Measurements from ENCODE around the gene ZBTB12. TPM values are rescaled to one million over a fixed set of nuclear protein-coding genes. Genes with fewer than 3 reads are reported as not detected.

The ZBTB12 gene
- total and polyA plus RNA-seq, 10 of the 15 experiments (the other 5 are each of a cell fraction or from before 2014, with no cell fraction given) = 0.81 to 4.5 (median 1.7) TPM; not detected in 4

DNA sequence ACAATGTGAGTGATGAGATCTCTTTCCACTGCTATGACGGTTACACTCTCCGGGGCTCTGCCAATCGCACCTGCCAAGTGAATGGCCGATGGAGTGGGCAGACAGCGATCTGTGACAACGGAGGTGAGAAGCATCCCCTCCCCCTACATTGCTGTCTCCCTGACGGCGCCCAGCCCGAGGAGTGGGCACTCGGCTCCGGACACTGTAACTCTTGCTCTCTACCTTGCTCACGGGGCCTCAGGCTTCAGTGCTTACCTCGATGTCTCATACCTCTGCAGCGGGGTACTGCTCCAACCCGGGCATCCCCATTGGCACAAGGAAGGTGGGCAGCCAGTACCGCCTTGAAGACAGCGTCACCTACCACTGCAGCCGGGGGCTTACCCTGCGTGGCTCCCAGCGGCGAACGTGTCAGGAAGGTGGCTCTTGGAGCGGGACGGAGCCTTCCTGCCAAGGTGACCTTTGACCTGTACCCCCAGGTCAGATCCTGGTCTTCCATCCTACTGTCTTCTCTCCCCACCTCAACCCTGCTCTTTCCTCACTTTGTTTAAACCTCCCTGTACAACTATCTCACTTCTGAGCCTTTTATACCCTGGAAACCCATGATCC, 45.3 kb upstream of the ZBTB12 start:
- DNase-seq (ENCODE audit: low read depth, low spot score) (no peak), FAIRE-seq (no peak), ATAC-seq (no peak)
- no peak overlapping the region for H3K4me3 ChIP-seq
- no peak overlapping the region for H3K4me2 ChIP-seq (ENCODE audit: control insufficient read depth, insufficient read depth)
- peaks cover 0 to 4% of the 10 kb centered on the region in 2 experiments; a peak in 2 of 4 replicates for H3K36me3 ChIP-seq (ENCODE audit: control insufficient read depth in 2 of 2, insufficient read depth in 2 of 2, low read length in 1 of 2)
- in situ Hi-C loops (cut with MboI) (no loop called here), intact Hi-C loops (cut with micrococcal nuclease; ENCODE audit: unreplicated experiment) (no loop called here)
- ChIA-PET POLR2A (no interaction called here), RAD21 (ENCODE audit: unreplicated experiment) (no interaction called here), SMC1A (ENCODE audit: uncharacterized antibody, unreplicated experiment) (no interaction called here), CTCF (no interaction called here)
- TF ChIP-seq, protein P1, sequence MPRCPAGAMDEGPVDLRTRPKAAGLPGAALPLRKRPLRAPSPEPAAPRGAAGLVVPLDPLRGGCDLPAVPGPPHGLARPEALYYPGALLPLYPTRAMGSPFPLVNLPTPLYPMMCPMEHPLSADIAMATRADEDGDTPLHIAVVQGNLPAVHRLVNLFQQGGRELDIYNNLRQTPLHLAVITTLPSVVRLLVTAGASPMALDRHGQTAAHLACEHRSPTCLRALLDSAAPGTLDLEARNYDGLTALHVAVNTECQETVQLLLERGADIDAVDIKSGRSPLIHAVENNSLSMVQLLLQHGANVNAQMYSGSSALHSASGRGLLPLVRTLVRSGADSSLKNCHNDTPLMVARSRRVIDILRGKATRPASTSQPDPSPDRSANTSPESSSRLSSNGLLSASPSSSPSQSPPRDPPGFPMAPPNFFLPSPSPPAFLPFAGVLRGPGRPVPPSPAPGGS (IDR thresholded peaks at IDR 0.05; ENCODE audit: borderline replicate concordance, insufficient read depth, low read depth, low read length, poor library complexity, severe bottlenecking) = no peak
- TF ChIP-seq EP300 (IDR thresholded peaks at IDR 0.05; ENCODE audit: borderline replicate concordance in 1 of 2, control insufficient read depth in 1 of 2, low read depth in 2 of 2, low read length in 2 of 2) (no peak), CREM (IDR thresholded peaks at IDR 0.05; ENCODE audit: low read depth) (no peak), POLR2AphosphoS5 (IDR thresholded peaks at IDR 0.05; ENCODE audit: low read length) (no peak), IKZF1 (conservative IDR thresholded peaks at IDR 0.05) (no peak), POLR2A (IDR thresholded peaks at IDR 0.05; ENCODE audit: low read depth, low read length) (no peak), PML (IDR thresholded peaks at IDR 0.05; ENCODE audit: low read length) (no peak), ZNF24 (IDR thresholded peaks at IDR 0.05) (no peak)
- TF ChIP-seq, protein P2, sequence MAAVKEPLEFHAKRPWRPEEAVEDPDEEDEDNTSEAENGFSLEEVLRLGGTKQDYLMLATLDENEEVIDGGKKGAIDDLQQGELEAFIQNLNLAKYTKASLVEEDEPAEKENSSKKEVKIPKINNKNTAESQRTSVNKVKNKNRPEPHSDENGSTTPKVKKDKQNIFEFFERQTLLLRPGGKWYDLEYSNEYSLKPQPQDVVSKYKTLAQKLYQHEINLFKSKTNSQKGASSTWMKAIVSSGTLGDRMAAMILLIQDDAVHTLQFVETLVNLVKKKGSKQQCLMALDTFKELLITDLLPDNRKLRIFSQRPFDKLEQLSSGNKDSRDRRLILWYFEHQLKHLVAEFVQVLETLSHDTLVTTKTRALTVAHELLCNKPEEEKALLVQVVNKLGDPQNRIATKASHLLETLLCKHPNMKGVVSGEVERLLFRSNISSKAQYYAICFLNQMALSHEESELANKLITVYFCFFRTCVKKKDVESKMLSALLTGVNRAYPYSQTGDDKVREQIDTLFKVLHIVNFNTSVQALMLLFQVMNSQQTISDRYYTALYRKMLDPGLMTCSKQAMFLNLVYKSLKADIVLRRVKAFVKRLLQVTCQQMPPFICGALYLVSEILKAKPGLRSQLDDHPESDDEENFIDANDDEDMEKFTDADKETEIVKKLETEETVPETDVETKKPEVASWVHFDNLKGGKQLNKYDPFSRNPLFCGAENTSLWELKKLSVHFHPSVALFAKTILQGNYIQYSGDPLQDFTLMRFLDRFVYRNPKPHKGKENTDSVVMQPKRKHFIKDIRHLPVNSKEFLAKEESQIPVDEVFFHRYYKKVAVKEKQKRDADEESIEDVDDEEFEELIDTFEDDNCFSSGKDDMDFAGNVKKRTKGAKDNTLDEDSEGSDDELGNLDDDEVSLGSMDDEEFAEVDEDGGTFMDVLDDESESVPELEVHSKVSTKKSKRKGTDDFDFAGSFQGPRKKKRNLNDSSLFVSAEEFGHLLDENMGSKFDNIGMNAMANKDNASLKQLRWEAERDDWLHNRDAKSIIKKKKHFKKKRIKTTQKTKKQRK (IDR thresholded peaks at IDR 0.05; ENCODE audit: low read depth, low read length) = no peak
- peaks cover 0 to 3% of the 10 kb centered on the region in 2 experiments; a peak in 3 of 4 replicates for H3K27me3 ChIP-seq (replicated peaks in 1 of 2; ENCODE audit: control insufficient read depth in 2 of 2, insufficient read depth in 2 of 2, low read length in 1 of 2)
- no peak overlapping the region for H3K9ac ChIP-seq (ENCODE audit: control insufficient read depth, insufficient read depth, low read length)
- H3K9me3 ChIP-seq (replicated peaks; ENCODE audit: control insufficient read depth, insufficient read depth, low read length) = no peaks in the 10 kb centered on the region
- no peaks in the 10 kb centered on the region for H4K20me1 ChIP-seq (ENCODE audit: control insufficient read depth, insufficient read depth)
- peaks cover 3% of the 10 kb centered on the region; the same call in 1 of the 2 replicates for H3K4me1 ChIP-seq (ENCODE audit: control insufficient read depth, insufficient read depth, low read length)
- H3K79me2 ChIP-seq (ENCODE audit: control insufficient read depth, insufficient read depth, low read length) = no peaks in the 10 kb centered on the region
- BruUV-seq (replicated peaks) = no TSS peak
- H3K27ac ChIP-seq (ENCODE audit: control insufficient read depth, insufficient read depth) = no peak overlapping the region
- no peak overlapping the region for H2AFZ ChIP-seq (ENCODE audit: control insufficient read depth, low read depth, low read length)
- 77% methylated on average over 24 of the region's 24 CpGs for WGBS (ENCODE audit: insufficient coverage, insufficient replicate concordance, low lambda C conversion rate, missing lambda C conversion rate)

Data from GM12878 (cell line).